HepG2 (cell line): ENCODE measurements around the gene FAM222B. TPM values are rescaled to one million over a fixed set of nuclear protein-coding genes. Genes with fewer than 3 reads are reported as not detected.

ENCODE experiments used
- CBX1 ChIP-seq: IDR thresholded peaks from one replicate; pipeline ENCODE4 v1.6.1; 2016; ENCODE audit warnings: antibody characterized with exemption, low read depth
- CBX5 ChIP-seq: sonication (generic); formaldehyde crosslinking; IDR thresholded peaks from 2 replicates; pipeline ENCODE4 v1.4.0; 2020; ENCODE audit warnings: missing genetic modification reagents, borderline replicate concordance
- CERS6 ChIP-seq: sonication (generic); formaldehyde crosslinking; IDR thresholded peaks from 2 replicates; pipeline ENCODE4 v1.5.0; 2020; ENCODE audit warnings: missing genetic modification reagents
- CHD2 ChIP-seq: IDR thresholded peaks from 2 replicates; pipeline ENCODE4 v1.6.1; 2011; ENCODE audit warnings: low read depth, low read length, improper control_type of control experiment
- EEA1 ChIP-seq: sonication (generic); formaldehyde crosslinking; IDR thresholded peaks from 2 replicates; pipeline ENCODE4 v1.5.1; 2020; ENCODE audit warnings: mild to moderate bottlenecking, missing genetic modification reagents, borderline replicate concordance
- HOXA5 ChIP-seq: sonication (generic); formaldehyde crosslinking; IDR thresholded peaks from 2 replicates; pipeline ENCODE4 v1.4.0; 2020; ENCODE audit warnings: missing genetic modification reagents
- IKZF5 ChIP-seq: IDR thresholded peaks from 2 replicates; pipeline ENCODE4 v1.6.1; 2018; ENCODE audit warnings: missing genetic modification reagents, mild to moderate bottlenecking, missing compliant biosample characterization
- KDM5A ChIP-seq: fragments of 200-600 bp; sonication (generic); IDR thresholded peaks from 2 replicates; pipeline ENCODE4 v1.7.0; 2018; ENCODE audit warnings: antibody characterized with exemption, mild to moderate bottlenecking, low read length, borderline replicate concordance
- SIN3A ChIP-seq: IDR thresholded peaks from 2 replicates; pipeline ENCODE4 v1.6.1; 2011; ENCODE audit warnings: low read depth, mild to moderate bottlenecking, control low read depth, low read length, borderline replicate concordance
- SP5 ChIP-seq: IDR thresholded peaks from 2 replicates; pipeline ENCODE4 v1.6.1; 2016; ENCODE audit warnings: low read depth, borderline replicate concordance
- TAF1 ChIP-seq: sonication (generic); formaldehyde crosslinking; IDR thresholded peaks from 2 replicates; pipeline ENCODE4 v1.4.0; 2020; ENCODE audit warnings: missing genetic modification reagents
- U2AF1 ChIP-seq: fragments of 200-400 bp; formaldehyde crosslinking; optimal IDR thresholded peaks from 2 replicates; pipeline ENCODE3; 2017; ENCODE audit warnings: mild to moderate bottlenecking, low read depth, low read length
- ZBTB33 ChIP-seq: sonication (generic); formaldehyde crosslinking; IDR thresholded peaks from 2 replicates; pipeline ENCODE4 v1.4.0; 2020; ENCODE audit warnings: missing genetic modification reagents
- ZNF180 ChIP-seq: sonication (generic); formaldehyde crosslinking; IDR thresholded peaks from 2 replicates; pipeline ENCODE4 v1.4.0; 2020; ENCODE audit warnings: low read depth, missing genetic modification reagents, borderline replicate concordance
- ZNF331 ChIP-seq: sonication (generic); formaldehyde crosslinking; IDR thresholded peaks from 2 replicates; pipeline ENCODE4 v1.4.0; 2020; ENCODE audit warnings: missing genetic modification reagents
- ZNF558 ChIP-seq: sonication (generic); formaldehyde crosslinking; IDR thresholded peaks from 2 replicates; pipeline ENCODE4 v1.9.0; 2022; ENCODE audit warnings: mild to moderate bottlenecking, missing genetic modification reagents, borderline replicate concordance
- ZNF564 ChIP-seq: sonication (generic); formaldehyde crosslinking; IDR thresholded peaks from 2 replicates; pipeline ENCODE4 v1.8.1; 2023; ENCODE audit warnings: mild to moderate bottlenecking, missing genetic modification reagents
- ZNF782 ChIP-seq: sonication (generic); formaldehyde crosslinking; IDR thresholded peaks from 2 replicates; pipeline ENCODE4 v1.4.0; 2020; ENCODE audit warnings: missing genetic modification reagents, mild to moderate bottlenecking, borderline replicate concordance
- ZNF800 ChIP-seq: sonication (generic); formaldehyde crosslinking; IDR thresholded peaks from 2 replicates; pipeline ENCODE4 v1.4.0; 2020; ENCODE audit warnings: missing genetic modification reagents
- ZNF839 ChIP-seq: sonication (generic); formaldehyde crosslinking; IDR thresholded peaks from 2 replicates; pipeline ENCODE4 v1.4.0; 2020; ENCODE audit warnings: missing genetic modification reagents, mild to moderate bottlenecking, borderline replicate concordance
- ZNF891 ChIP-seq: sonication (generic); formaldehyde crosslinking; IDR thresholded peaks from 2 replicates; pipeline ENCODE4 v1.5.0; 2020; ENCODE audit warnings: mild to moderate bottlenecking, missing genetic modification reagents
- ZSCAN5A ChIP-seq: sonication (generic); formaldehyde crosslinking; IDR thresholded peaks from 2 replicates; pipeline ENCODE4 v1.8.0; 2022; ENCODE audit warnings: mild to moderate bottlenecking, missing genetic modification reagents, borderline replicate concordance
- polyA plus RNA-seq, 8 experiments: library from polyadenylated mRNA; depleted of rRNA in 3 of 8; stranded (reverse) in 7 of 8; unstranded in 1 of 8; fragments of >200 nt; fragmentation: Illumina TruSeq in 4 of 8; extraction: Trizol in 4 of 8; gene quantifications; 2 replicates each; pipeline versions ENCODE4 v1.2.1 to v1.2.3, GENCODE V29; 2011 to 2016; ENCODE audit warnings: low read depth in 4 of 8, missing spikeins in 1 of 8, mixed read lengths in 1 of 8; ENCODE audit not compliant: insufficient read depth in 1 of 8
- total RNA-seq, 5 experiments: library from RNA; depleted of rRNA; stranded (reverse); fragments of >200 nt; fragmentation: Illumina TruSeq; extraction: Trizol; gene quantifications; 2 replicates each; pipeline ENCODE4 v1.2.3, GENCODE V29; 2016; ENCODE audit warnings: low read depth in 1 of 5

Gene FAM222B
- total and polyA plus RNA-seq, 2 of the 13 experiments (the other 11 are each of a cell fraction or from before 2014, with no cell fraction given): 3.5 to 7.3 TPM

GRCh38 chr17:28728364-28729200 is 114.0 kb downstream of the FAM222B start, which contains the start of gene NEK8 (continued):
- TF ChIP-seq ZNF331 (CRISPR knock-in tag): peak; percentile 63; the same call in 1 of the 2 replicates
- TF ChIP-seq ZNF180 (CRISPR knock-in tag): no peak
- peak; percentile 54; the same call in 1 of the 2 replicates for TF ChIP-seq KDM5A
- TF ChIP-seq ZBTB33 (CRISPR knock-in tag): no peak
- no peak; the same call in 1 of the 2 replicates for TF ChIP-seq ZNF800
- TF ChIP-seq ZNF839 (CRISPR knock-in tag): no peak
- no peak for TF ChIP-seq CBX5 (CRISPR knock-in tag)
- 0 out of 2 replicates have a peak, but pooled peaks have one; percentile 71 for TF ChIP-seq EEA1 (CRISPR knock-in tag)
- no peak for TF ChIP-seq CERS6
- 0 out of 2 replicates have a peak, but pooled peaks have one; percentile 57 for TF ChIP-seq ZNF558 (CRISPR knock-in tag)
- TF ChIP-seq CBX1: peak; percentile 26
- TF ChIP-seq CHD2: no peak
- peak; percentile 65 for TF ChIP-seq HOXA5 (CRISPR knock-in tag)
- no peak for TF ChIP-seq SP5
- peak; percentile 75 for TF ChIP-seq TAF1 (CRISPR knock-in tag)
- peak; percentile 83; the same call in 1 of the 2 replicates for TF ChIP-seq ZNF782 (CRISPR knock-in tag)
- TF ChIP-seq ZNF891 (CRISPR knock-in tag): no peak
- peak; percentile 62 for TF ChIP-seq U2AF1
- peak; percentile 74; the same call in 1 of the 2 replicates for TF ChIP-seq ZNF564
- TF ChIP-seq SIN3A: 0 out of 2 replicates have a peak, but pooled peaks have one; percentile 30
- TF ChIP-seq ZSCAN5A (CRISPR knock-in tag): 0 out of 2 replicates have a peak, but pooled peaks have one; percentile 34
- no peak; the same call in 1 of the 2 replicates for TF ChIP-seq IKZF5 (CRISPR knock-in tag)
